Measurements from ENCODE around the gene TMEM63A.

Gene TMEM63A

DNA sequence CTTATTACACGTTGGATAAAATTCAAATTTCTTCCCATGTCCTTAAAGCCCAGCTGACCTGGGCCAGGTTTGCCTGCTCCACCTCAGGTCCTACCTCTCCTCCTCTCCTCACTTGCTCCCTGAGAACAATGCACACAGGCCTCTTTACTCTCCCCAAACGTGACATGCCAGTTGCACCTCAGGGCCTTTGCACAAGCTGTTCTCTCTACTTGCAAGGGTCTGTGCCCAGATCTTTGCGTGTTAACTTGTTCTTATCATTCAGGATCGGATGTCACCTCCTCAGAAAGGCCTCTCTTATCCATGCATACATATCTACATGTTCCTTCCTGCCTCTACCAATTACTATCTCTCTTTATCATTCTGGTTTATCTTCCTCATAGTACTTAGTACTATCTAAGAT lies 21.4 kb upstream of the TMEM63A start:
- Histone ChIP-seq H3K36me3 (ENCODE audit: insufficient read depth, low read length) (no peaks in the 10 kb centered on the region), H3K27ac (ENCODE audit: low read depth, low read length, poor library complexity, severe bottlenecking) (no peak overlapping the region), H4K20me1 (ENCODE audit: insufficient read depth, low read length) (no peaks in the 10 kb centered on the region), H3K9me3 (ENCODE audit: low read length) (no peaks in the 10 kb centered on the region), H3K9me2 (ENCODE audit: low read depth, low read length) (no peaks in the 10 kb centered on the region), H3K4me1 (ENCODE audit: insufficient read depth, low read length, severe bottlenecking) (peaks cover 9% of the 10 kb centered on the region), H3K27me3 (ENCODE audit: insufficient read depth, low read length) (no peaks in the 10 kb centered on the region), H3K79me2 (ENCODE audit: insufficient read depth, low read length) (no peaks in the 10 kb centered on the region), H2AFZ (ENCODE audit: low read length) (no peak overlapping the region), H3K9ac (ENCODE audit: low read length) (no peak overlapping the region), H3F3A (ENCODE audit: insufficient read depth, low read length) (no peaks in the 10 kb centered on the region), H3K4me2 (ENCODE audit: low read length) (no peak overlapping the region), H3K4me3 (ENCODE audit: low read depth, low read length, poor library complexity, severe bottlenecking) (no peak overlapping the region)
- TF ChIP-seq, protein P1, sequence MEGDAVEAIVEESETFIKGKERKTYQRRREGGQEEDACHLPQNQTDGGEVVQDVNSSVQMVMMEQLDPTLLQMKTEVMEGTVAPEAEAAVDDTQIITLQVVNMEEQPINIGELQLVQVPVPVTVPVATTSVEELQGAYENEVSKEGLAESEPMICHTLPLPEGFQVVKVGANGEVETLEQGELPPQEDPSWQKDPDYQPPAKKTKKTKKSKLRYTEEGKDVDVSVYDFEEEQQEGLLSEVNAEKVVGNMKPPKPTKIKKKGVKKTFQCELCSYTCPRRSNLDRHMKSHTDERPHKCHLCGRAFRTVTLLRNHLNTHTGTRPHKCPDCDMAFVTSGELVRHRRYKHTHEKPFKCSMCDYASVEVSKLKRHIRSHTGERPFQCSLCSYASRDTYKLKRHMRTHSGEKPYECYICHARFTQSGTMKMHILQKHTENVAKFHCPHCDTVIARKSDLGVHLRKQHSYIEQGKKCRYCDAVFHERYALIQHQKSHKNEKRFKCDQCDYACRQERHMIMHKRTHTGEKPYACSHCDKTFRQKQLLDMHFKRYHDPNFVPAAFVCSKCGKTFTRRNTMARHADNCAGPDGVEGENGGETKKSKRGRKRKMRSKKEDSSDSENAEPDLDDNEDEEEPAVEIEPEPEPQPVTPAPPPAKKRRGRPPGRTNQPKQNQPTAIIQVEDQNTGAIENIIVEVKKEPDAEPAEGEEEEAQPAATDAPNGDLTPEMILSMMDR (IDR thresholded peaks at IDR 0.05; ENCODE audit: low read length), result no peak
- TF ChIP-seq EZH2 (IDR thresholded peaks at IDR 0.05; ENCODE audit: borderline replicate concordance, low read length), result no peak

GRCh38 chr1:225899044-225899925 lies 17.1 kb upstream of the TMEM63A start:
- Histone ChIP-seq H3K4me1 (ENCODE audit: insufficient read depth, low read length, severe bottlenecking) (peaks cover 28% of the 10 kb centered on the region), H3K4me2 (ENCODE audit: low read length) (no peak overlapping the region), H3K36me3 (ENCODE audit: insufficient read depth, low read length) (no peaks in the 10 kb centered on the region), H3K4me3 (ENCODE audit: low read depth, low read length, poor library complexity, severe bottlenecking) (no peak overlapping the region), H3K79me2 (ENCODE audit: insufficient read depth, low read length) (no peaks in the 10 kb centered on the region), H3F3A (ENCODE audit: insufficient read depth, low read length) (no peaks in the 10 kb centered on the region), H3K9me2 (ENCODE audit: low read depth, low read length) (no peaks in the 10 kb centered on the region), H4K20me1 (ENCODE audit: insufficient read depth, low read length) (no peaks in the 10 kb centered on the region), H3K9me3 (ENCODE audit: low read length) (no peaks in the 10 kb centered on the region), H2AFZ (ENCODE audit: low read length) (no peak overlapping the region), H3K27me3 (ENCODE audit: insufficient read depth, low read length) (no peaks in the 10 kb centered on the region), H3K9ac (ENCODE audit: low read length) (no peak overlapping the region), H3K27ac (ENCODE audit: low read depth, low read length, poor library complexity, severe bottlenecking) (peak overlapping the region; percentile 85)
- TF ChIP-seq, protein P1 (IDR thresholded peaks at IDR 0.05; ENCODE audit: low read length), result no peak
- TF ChIP-seq EZH2 (IDR thresholded peaks at IDR 0.05; ENCODE audit: borderline replicate concordance, low read length), result no peak

- H3K4me3 ChIP-seq (ENCODE audit: low read depth, low read length, poor library complexity, severe bottlenecking), result no peak overlapping the region
- H3K27ac ChIP-seq (ENCODE audit: low read depth, low read length, poor library complexity, severe bottlenecking), result peak overlapping the region; percentile 85
- H3F3A ChIP-seq (ENCODE audit: insufficient read depth, low read length), result no peaks in the 10 kb centered on the region
- 0 out of 2 replicates have a peak overlapping the region, but pooled peaks have one; percentile 32 for H2AFZ ChIP-seq (ENCODE audit: low read length)
- H3K4me2 ChIP-seq (ENCODE audit: low read length), result peak overlapping the region; percentile 57; the same call in 1 of the 2 replicates
- peak overlapping the region; percentile 12; the same call in 1 of the 2 replicates for H3K9ac ChIP-seq (ENCODE audit: low read length)
- H3K79me2 ChIP-seq (ENCODE audit: insufficient read depth, low read length), result no peaks in the 10 kb centered on the region
- peaks cover 28% of the 10 kb centered on the region for H3K4me1 ChIP-seq (ENCODE audit: insufficient read depth, low read length, severe bottlenecking)
- no peaks in the 10 kb centered on the region for H3K36me3 ChIP-seq (ENCODE audit: insufficient read depth, low read length)
- H3K27me3 ChIP-seq (ENCODE audit: insufficient read depth, low read length), result no peaks in the 10 kb centered on the region
- no peaks in the 10 kb centered on the region for H3K9me3 ChIP-seq (ENCODE audit: low read length)
- no peaks in the 10 kb centered on the region for H4K20me1 ChIP-seq (ENCODE audit: insufficient read depth, low read length)
- TF ChIP-seq, protein P1 (IDR thresholded peaks at IDR 0.05; ENCODE audit: low read length), result no peak
- TF ChIP-seq EZH2 (IDR thresholded peaks at IDR 0.05; ENCODE audit: borderline replicate concordance, low read length), result no peak
- no peaks in the 10 kb centered on the region for H3K9me2 ChIP-seq (ENCODE audit: low read depth, low read length)
These were observed 15.7 kb upstream of the TMEM63A start for GRCh38 chr1:225897595-225898514.

All from OCI-LY1 (cell line).